Measurements from ENCODE around the gene CDHR5. TPM values are rescaled to one million over a fixed set of nuclear protein-coding genes. Genes with fewer than 3 reads are reported as not detected.

Gene CDHR5
- total and polyA plus RNA-seq, 9 of the 15 experiments (the other 6 are each of a cell fraction or from before 2014, with no cell fraction given) = 0.16 TPM; not detected in 8

GRCh38 chr11:665704-666281, 41.0 kb upstream of the CDHR5 start (continued):
- TF ChIP-seq LCOR (CRISPR knock-in tag; IDR thresholded peaks at IDR 0.05) (no peak), ZNF592 (IDR thresholded peaks at IDR 0.05) (peak; percentile 95; the same call in 1 of the 2 replicates), STAT5A (IDR thresholded peaks at IDR 0.05; ENCODE audit: borderline replicate concordance, low read length) (no peak), ZNF584 (CRISPR knock-in tag; IDR thresholded peaks at IDR 0.05; ENCODE audit: low read depth) (0 out of 2 replicates have a peak, but pooled peaks have one; percentile 50), BCLAF1 (IDR thresholded peaks at IDR 0.05; ENCODE audit: borderline replicate concordance in 1 of 2, control insufficient read depth in 1 of 2, low read depth in 2 of 2, low read length in 1 of 2) (no peak), CXXC5 (CRISPR knock-in tag; IDR thresholded peaks at IDR 0.05) (peak; percentile 46; the same call in 1 of the 2 replicates), MEIS2 (IDR thresholded peaks at IDR 0.05; ENCODE audit: partially characterized antibody) (peak; percentile 14), NR2C2 (CRISPR knock-in tag; IDR thresholded peaks at IDR 0.05) (no peak), NR2C2 (tag; IDR thresholded peaks at IDR 0.05) (peak; percentile 81), NELFE (IDR thresholded peaks at IDR 0.05; ENCODE audit: insufficient read depth, insufficient read length) (no peak), L3MBTL2 (IDR thresholded peaks at IDR 0.05) (peak; percentile 75), ZNF316 (IDR thresholded peaks at IDR 0.05) (peak; percentile 99), NFRKB (IDR thresholded peaks at IDR 0.05; ENCODE audit: low read depth) (peak; percentile 91), ZNF41 (CRISPR knock-in tag; conservative IDR thresholded peaks at IDR 0.05) (0 out of 2 replicates have a peak, but pooled peaks have one; percentile 14), HES1 (IDR thresholded peaks at IDR 0.05; ENCODE audit: low read depth) (no peak), YY1 (IDR thresholded peaks at IDR 0.05; ENCODE audit: borderline replicate concordance in 1 of 3, control insufficient read depth in 1 of 3, extremely low read depth in 1 of 3, insufficient read depth in 3 of 3, insufficient read length in 1 of 3, insufficient replicate concordance in 2 of 3, low read depth in 1 of 3, low read length in 2 of 3) (peak in 1 of 3 experiments; percentile 60)
